ENCODE data around the gene SMO. TPM values are rescaled to one million over a fixed set of nuclear protein-coding genes. Genes with fewer than 3 reads are reported as not detected.
A peak's percentile ranks its signal among the peaks of the same experiment; 100 is the strongest.

SMO gene
- total and polyA plus RNA-seq, 9 of the 15 experiments (the other 6 are each of a cell fraction or from before 2014, with no cell fraction given), result 0.05 to 0.13 (median 0.10) TPM; not detected in 5

GRCh38 chr7:129169171-129169671 is 19.2 kb upstream of the SMO start (continued):
- TF ChIP-seq, protein P1, sequence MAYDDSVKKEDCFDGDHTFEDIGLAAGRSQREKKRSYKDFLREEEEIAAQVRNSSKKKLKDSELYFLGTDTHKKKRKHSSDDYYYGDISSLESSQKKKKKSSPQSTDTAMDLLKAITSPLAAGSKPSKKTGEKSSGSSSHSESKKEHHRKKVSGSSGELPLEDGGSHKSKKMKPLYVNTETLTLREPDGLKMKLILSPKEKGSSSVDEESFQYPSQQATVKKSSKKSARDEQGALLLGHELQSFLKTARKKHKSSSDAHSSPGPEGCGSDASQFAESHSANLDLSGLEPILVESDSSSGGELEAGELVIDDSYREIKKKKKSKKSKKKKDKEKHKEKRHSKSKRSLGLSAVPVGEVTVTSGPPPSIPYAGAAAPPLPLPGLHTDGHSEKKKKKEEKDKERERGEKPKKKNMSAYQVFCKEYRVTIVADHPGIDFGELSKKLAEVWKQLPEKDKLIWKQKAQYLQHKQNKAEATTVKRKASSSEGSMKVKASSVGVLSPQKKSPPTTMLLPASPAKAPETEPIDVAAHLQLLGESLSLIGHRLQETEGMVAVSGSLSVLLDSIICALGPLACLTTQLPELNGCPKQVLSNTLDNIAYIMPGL (CRISPR knock-in tag; IDR thresholded peaks at IDR 0.05), result no peak
- peak; percentile 97 for TF ChIP-seq ZNF263 (CRISPR knock-in tag; IDR thresholded peaks at IDR 0.05; ENCODE audit: borderline replicate concordance)
- TF ChIP-seq NFATC3 (IDR thresholded peaks at IDR 0.05), result no peak
- no peak for TF ChIP-seq SRSF9 (IDR thresholded peaks at IDR 0.05; ENCODE audit: borderline replicate concordance, low read depth, low read length)
- TF ChIP-seq PRPF4 (IDR thresholded peaks at IDR 0.05; ENCODE audit: insufficient read depth, low read depth, low read length, poor library complexity, severe bottlenecking), result no peak
- no peak for TF ChIP-seq GABPA (tag; conservative IDR thresholded peaks at IDR 0.05; ENCODE audit: low read depth)
- no peak for TF ChIP-seq CREB1 (IDR thresholded peaks at IDR 0.05)
- no peak for TF ChIP-seq CREB1 (CRISPR knock-in tag; IDR thresholded peaks at IDR 0.05)
- no peak for TF ChIP-seq FOXP4 (CRISPR knock-in tag; IDR thresholded peaks at IDR 0.05; ENCODE audit: borderline replicate concordance)
- TF ChIP-seq ZNF586 (CRISPR knock-in tag; conservative IDR thresholded peaks at IDR 0.05), result no peak
- no peak for TF ChIP-seq TEAD2 (tag; IDR thresholded peaks at IDR 0.05)
- TF ChIP-seq ZNF311 (CRISPR knock-in tag; IDR thresholded peaks at IDR 0.05), result no peak
- TF ChIP-seq, protein P2, sequence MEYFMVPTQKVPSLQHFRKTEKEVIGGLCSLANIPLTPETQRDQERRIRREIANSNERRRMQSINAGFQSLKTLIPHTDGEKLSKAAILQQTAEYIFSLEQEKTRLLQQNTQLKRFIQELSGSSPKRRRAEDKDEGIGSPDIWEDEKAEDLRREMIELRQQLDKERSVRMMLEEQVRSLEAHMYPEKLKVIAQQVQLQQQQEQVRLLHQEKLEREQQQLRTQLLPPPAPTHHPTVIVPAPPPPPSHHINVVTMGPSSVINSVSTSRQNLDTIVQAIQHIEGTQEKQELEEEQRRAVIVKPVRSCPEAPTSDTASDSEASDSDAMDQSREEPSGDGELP (CRISPR knock-in tag; IDR thresholded peaks at IDR 0.05; ENCODE audit: borderline replicate concordance), result no peak
- no peak for TF ChIP-seq GATAD2A (IDR thresholded peaks at IDR 0.05)
- TF ChIP-seq, protein P3, sequence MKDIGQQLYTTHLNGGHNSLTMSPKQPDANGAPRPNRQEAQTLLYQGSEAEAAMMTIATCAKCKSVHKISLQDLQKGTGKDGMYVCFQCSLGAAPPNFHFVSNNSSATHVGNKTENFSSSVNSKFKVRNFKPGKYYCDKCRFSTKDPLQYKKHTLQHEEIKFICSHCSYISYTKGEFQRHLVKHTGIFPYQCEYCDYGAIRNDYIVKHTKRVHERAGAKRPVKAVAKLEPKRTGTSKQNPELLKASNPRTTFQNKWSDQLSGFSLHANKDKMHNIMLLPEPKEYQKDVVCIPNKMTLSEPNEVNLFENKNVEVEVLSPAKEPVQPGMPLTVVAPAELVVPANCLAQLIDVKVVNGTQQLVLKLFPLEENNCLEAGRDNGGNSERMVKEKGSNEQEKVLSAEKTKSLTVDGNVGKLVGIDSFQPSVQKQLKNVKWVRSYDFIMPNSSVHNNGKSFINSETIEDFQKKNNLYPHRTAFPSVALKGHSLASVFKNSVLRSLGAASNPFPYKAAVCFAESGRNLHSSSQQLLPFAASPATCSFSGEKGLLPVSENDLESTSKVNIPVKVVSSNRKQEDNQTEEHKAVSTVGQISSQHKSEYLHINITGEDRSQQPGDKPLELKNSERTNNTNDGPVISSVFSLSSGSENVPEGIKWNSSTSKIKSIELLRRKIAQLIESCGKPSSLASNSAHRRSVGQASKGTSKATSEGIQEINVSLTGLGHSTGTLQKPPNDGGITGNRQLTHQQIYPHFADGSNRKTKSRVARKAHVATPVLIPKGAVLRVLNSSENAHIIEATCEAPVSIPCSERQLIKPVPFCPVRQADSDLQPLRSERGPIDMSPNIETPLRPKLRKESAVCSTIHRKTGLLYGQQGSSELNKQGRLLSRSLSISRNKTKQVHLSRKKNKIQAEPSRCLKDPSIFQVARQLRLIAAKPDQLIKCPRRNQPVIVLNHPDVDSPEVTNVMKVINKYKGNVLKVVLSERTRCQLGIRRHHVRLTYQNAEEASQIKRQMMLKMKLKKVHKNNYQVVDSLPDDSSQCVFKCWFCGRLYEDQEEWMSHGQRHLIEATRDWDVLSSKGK (CRISPR knock-in tag; IDR thresholded peaks at IDR 0.05), result no peak
- TF ChIP-seq RB1 (IDR thresholded peaks at IDR 0.05; ENCODE audit: low read depth), result peak; percentile 77
- no peak for TF ChIP-seq EWSR1 (IDR thresholded peaks at IDR 0.05; ENCODE audit: borderline replicate concordance, low read depth, partially characterized antibody)
- no peak for TF ChIP-seq NR4A1 (CRISPR knock-in tag; IDR thresholded peaks at IDR 0.05)
- peak; percentile 65; the same call in 1 of the 2 replicates for TF ChIP-seq NR4A1 (tag; IDR thresholded peaks at IDR 0.05)

All from K562 (cell line).